ENCODE measurements around the gene UXT. TPM values are rescaled to one million over a fixed set of nuclear protein-coding genes. Genes with fewer than 3 reads are reported as not detected.

The UXT gene
- total and polyA plus RNA-seq, 9 of the 15 experiments (the other 6 are each of a cell fraction or from before 2014, with no cell fraction given) = 141 to 300 (median 204) TPM

DNA sequence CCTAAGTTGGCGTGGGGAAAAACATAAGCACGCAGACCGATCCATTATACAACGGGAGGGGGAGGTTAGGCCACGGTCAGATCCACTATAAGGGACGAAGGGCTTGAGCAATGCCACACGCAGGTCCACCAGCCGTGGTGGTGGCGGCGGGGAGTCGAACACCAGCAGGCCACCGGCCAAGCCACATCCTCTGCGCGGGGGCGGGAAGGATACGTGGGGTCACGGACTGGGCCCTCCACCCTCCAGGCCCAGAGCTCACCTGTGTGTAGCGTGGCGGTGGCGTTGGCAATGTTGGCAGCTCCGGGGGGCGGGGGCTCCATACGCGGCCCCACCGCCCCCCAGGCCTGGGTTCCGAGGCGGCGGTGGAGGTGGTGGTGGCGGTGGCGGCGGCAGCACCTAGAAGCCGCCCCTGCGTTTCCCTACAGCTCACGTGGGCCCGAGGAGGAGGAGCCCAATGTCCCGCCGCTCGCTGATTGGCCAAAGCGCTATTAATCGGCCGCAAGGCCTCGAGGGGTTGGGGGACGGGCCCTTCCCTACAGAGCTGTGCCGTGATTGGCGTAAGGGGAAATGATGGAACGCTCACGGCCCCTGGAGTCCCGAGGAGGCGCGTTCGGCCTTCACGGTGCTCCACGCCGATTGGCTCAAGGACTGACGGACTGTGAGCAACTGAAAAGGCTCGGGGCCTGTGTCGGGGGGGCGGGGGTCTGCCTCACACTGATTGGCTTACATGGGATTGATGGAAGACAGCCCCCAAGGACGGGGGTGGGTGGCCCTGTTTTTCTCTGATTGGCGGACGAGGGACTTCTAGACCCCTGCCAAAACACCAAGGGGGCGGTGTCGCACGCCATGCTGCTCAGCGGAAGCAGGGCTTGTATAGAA is 8.6 kb downstream of the UXT start, which contains the start of gene ELK1 (continued):
- TF ChIP-seq PHF21A (IDR thresholded peaks at IDR 0.05; ENCODE audit: borderline replicate concordance, low read depth) (no peak; the same call in 1 of the 2 replicates), ZC3H8 (IDR thresholded peaks at IDR 0.05) (no peak), POU5F1 (IDR thresholded peaks at IDR 0.05; ENCODE audit: borderline replicate concordance, low read depth, low read length, partially characterized antibody) (no peak), ZNF57 (CRISPR knock-in tag; IDR thresholded peaks at IDR 0.05) (no peak), TAF1 (IDR thresholded peaks at IDR 0.05; ENCODE audit: control insufficient read depth, extremely low read depth, insufficient read depth, low read length, severe bottlenecking) (peak; percentile 56), CREBBP (IDR thresholded peaks at IDR 0.05; ENCODE audit: low read depth, low read length) (no peak), SAFB2 (IDR thresholded peaks at IDR 0.05; ENCODE audit: borderline replicate concordance, low read depth, low read length, severe bottlenecking) (no peak), RAD51 (IDR thresholded peaks at IDR 0.05; ENCODE audit: borderline replicate concordance, low read depth) (peak; percentile 77), KAT2B (IDR thresholded peaks at IDR 0.05; ENCODE audit: low read depth, low read length) (no peak), HNRNPL (IDR thresholded peaks at IDR 0.05; ENCODE audit: low read depth, low read length) (no peak), PURB (CRISPR knock-in tag; IDR thresholded peaks at IDR 0.05; ENCODE audit: low read depth) (no peak)
- TF ChIP-seq, protein P1, sequence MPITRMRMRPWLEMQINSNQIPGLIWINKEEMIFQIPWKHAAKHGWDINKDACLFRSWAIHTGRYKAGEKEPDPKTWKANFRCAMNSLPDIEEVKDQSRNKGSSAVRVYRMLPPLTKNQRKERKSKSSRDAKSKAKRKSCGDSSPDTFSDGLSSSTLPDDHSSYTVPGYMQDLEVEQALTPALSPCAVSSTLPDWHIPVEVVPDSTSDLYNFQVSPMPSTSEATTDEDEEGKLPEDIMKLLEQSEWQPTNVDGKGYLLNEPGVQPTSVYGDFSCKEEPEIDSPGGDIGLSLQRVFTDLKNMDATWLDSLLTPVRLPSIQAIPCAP (CRISPR knock-in tag; IDR thresholded peaks at IDR 0.05; ENCODE audit: borderline replicate concordance) = no peak
- TF ChIP-seq, protein P2, sequence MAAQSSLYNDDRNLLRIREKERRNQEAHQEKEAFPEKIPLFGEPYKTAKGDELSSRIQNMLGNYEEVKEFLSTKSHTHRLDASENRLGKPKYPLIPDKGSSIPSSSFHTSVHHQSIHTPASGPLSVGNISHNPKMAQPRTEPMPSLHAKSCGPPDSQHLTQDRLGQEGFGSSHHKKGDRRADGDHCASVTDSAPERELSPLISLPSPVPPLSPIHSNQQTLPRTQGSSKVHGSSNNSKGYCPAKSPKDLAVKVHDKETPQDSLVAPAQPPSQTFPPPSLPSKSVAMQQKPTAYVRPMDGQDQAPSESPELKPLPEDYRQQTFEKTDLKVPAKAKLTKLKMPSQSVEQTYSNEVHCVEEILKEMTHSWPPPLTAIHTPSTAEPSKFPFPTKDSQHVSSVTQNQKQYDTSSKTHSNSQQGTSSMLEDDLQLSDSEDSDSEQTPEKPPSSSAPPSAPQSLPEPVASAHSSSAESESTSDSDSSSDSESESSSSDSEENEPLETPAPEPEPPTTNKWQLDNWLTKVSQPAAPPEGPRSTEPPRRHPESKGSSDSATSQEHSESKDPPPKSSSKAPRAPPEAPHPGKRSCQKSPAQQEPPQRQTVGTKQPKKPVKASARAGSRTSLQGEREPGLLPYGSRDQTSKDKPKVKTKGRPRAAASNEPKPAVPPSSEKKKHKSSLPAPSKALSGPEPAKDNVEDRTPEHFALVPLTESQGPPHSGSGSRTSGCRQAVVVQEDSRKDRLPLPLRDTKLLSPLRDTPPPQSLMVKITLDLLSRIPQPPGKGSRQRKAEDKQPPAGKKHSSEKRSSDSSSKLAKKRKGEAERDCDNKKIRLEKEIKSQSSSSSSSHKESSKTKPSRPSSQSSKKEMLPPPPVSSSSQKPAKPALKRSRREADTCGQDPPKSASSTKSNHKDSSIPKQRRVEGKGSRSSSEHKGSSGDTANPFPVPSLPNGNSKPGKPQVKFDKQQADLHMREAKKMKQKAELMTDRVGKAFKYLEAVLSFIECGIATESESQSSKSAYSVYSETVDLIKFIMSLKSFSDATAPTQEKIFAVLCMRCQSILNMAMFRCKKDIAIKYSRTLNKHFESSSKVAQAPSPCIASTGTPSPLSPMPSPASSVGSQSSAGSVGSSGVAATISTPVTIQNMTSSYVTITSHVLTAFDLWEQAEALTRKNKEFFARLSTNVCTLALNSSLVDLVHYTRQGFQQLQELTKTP (IDR thresholded peaks at IDR 0.05; ENCODE audit: low read depth in 1 of 2, partially characterized antibody in 2 of 2) = no peak
- TF ChIP-seq, protein P3, sequence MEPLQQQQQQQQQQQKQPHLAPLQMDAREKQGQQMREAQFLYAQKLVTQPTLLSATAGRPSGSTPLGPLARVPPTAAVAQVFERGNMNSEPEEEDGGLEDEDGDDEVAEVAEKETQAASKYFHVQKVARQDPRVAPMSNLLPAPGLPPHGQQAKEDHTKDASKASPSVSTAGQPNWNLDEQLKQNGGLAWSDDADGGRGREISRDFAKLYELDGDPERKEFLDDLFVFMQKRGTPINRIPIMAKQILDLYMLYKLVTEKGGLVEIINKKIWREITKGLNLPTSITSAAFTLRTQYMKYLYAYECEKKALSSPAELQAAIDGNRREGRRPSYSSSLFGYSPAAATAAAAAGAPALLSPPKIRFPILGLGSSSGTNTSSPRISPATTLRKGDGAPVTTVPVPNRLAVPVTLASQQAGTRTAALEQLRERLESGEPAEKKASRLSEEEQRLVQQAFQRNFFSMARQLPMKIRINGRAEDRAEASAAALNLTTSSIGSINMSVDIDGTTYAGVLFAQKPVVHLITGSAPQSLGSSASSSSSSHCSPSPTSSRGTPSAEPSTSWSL (CRISPR knock-in tag; IDR thresholded peaks at IDR 0.05; ENCODE audit: borderline replicate concordance) = no peak
- TF ChIP-seq, protein P4, sequence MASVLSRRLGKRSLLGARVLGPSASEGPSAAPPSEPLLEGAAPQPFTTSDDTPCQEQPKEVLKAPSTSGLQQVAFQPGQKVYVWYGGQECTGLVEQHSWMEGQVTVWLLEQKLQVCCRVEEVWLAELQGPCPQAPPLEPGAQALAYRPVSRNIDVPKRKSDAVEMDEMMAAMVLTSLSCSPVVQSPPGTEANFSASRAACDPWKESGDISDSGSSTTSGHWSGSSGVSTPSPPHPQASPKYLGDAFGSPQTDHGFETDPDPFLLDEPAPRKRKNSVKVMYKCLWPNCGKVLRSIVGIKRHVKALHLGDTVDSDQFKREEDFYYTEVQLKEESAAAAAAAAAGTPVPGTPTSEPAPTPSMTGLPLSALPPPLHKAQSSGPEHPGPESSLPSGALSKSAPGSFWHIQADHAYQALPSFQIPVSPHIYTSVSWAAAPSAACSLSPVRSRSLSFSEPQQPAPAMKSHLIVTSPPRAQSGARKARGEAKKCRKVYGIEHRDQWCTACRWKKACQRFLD (CRISPR knock-in tag; IDR thresholded peaks at IDR 0.05) = 0 out of 2 replicates have a peak, but pooled peaks have one; percentile 32
- TF ChIP-seq, protein P5, sequence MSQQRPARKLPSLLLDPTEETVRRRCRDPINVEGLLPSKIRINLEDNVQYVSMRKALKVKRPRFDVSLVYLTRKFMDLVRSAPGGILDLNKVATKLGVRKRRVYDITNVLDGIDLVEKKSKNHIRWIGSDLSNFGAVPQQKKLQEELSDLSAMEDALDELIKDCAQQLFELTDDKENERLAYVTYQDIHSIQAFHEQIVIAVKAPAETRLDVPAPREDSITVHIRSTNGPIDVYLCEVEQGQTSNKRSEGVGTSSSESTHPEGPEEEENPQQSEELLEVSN (IDR thresholded peaks at IDR 0.05; ENCODE audit: borderline replicate concordance in 1 of 2, extremely low read depth in 1 of 2, insufficient read depth in 1 of 2, insufficient read length in 1 of 2, low read depth in 1 of 2, low read length in 1 of 2, poor library complexity in 1 of 2, severe bottlenecking in 1 of 2) = peak; percentile 46 to 57
